ENCODE results near the gene RPL18. TPM values are rescaled to one million over a fixed set of nuclear protein-coding genes. Genes with fewer than 3 reads are reported as not detected.

Gene RPL18
- total RNA-seq, 1 experiment from 2014 or later = 1,736 TPM

DNA sequence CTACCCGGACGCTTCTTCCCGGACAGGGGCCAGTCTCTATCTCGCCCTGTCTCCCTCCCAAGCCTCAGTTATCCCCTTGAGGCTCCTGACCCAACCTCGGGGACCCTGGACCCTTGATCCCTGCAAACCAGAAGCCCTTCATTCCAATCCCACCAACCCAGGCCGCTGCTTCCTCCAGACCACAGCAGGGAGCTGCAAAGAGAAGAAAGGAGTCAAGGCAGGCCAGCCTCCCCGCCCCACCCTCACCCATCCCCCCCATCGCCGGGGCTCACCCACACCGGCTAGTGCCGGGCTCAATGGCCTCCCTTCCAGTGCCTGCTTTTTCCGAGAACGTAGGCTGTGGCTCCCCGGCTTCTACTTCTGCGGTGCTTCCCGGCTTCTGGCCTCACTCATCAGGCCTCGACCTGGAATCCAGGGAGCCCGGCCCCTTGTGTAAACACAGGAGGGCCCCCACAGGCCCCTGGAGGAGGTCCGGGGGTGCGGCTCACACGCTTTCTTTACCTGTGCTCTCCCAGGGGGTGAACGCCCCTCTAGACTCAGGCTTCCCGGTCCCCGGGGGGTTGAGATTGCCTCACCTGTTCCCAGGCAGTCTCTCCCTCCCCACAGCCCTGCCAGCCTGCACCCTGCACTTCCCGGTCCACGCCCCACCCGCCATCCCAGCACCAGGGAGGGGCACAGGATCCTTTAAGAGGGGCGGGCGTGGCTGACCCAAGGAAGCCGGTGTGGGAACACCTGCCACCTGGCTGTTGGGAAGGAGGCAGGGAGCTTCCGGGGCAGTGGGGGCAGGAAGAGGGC, 4.3 kb downstream of the RPL18 start, which contains the start of gene FAM83E:
TSS of gene FAM83E (minus strand) at position 641 of the 795 bp plus-strand sequence. CDS start 1,704 bp downstream, outside the sequence.
- peak within 1 kb of the TSS; percentile 87 for H3K4me3 Mint-ChIP-seq (ENCODE audit: unreplicated experiment)
- BruUV-seq (replicated peaks) = no TSS peak
- no peaks in the 10 kb centered on the region for H3K27me3 Mint-ChIP-seq (ENCODE audit: insufficient read depth, unreplicated experiment)
- TF ChIP-seq, protein P1, sequence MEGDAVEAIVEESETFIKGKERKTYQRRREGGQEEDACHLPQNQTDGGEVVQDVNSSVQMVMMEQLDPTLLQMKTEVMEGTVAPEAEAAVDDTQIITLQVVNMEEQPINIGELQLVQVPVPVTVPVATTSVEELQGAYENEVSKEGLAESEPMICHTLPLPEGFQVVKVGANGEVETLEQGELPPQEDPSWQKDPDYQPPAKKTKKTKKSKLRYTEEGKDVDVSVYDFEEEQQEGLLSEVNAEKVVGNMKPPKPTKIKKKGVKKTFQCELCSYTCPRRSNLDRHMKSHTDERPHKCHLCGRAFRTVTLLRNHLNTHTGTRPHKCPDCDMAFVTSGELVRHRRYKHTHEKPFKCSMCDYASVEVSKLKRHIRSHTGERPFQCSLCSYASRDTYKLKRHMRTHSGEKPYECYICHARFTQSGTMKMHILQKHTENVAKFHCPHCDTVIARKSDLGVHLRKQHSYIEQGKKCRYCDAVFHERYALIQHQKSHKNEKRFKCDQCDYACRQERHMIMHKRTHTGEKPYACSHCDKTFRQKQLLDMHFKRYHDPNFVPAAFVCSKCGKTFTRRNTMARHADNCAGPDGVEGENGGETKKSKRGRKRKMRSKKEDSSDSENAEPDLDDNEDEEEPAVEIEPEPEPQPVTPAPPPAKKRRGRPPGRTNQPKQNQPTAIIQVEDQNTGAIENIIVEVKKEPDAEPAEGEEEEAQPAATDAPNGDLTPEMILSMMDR (IDR thresholded peaks at IDR 0.05; ENCODE audit: unreplicated experiment) = no peak
- DNase-seq (ENCODE audit: unreplicated experiment) = peak; percentile 90
- H3K36me3 Mint-ChIP-seq (ENCODE audit: insufficient read depth, unreplicated experiment) = peaks cover 64% of the 10 kb centered on the region
- no peaks in the 10 kb centered on the region for H3K9me3 Mint-ChIP-seq (ENCODE audit: unreplicated experiment)
- H3K27ac Mint-ChIP-seq (ENCODE audit: low read depth, unreplicated experiment) = peak within 1 kb of the TSS; percentile 51
- POLR2A ChIA-PET = interaction anchor here (0.7 to 7.2 kb wide), 8 partner anchors 13 to 184 kb away, joined by 3 to 108 read pairs (median 3); no protein-coding TSS in a partner anchor
- H3K4me1 Mint-ChIP-seq (ENCODE audit: insufficient read depth, unreplicated experiment) = peaks cover 37% of the 10 kb centered on the region
- intact Hi-C loops (cut with micrococcal nuclease) = no loop called here
- CTCF ChIA-PET = no interaction called here

DNA sequence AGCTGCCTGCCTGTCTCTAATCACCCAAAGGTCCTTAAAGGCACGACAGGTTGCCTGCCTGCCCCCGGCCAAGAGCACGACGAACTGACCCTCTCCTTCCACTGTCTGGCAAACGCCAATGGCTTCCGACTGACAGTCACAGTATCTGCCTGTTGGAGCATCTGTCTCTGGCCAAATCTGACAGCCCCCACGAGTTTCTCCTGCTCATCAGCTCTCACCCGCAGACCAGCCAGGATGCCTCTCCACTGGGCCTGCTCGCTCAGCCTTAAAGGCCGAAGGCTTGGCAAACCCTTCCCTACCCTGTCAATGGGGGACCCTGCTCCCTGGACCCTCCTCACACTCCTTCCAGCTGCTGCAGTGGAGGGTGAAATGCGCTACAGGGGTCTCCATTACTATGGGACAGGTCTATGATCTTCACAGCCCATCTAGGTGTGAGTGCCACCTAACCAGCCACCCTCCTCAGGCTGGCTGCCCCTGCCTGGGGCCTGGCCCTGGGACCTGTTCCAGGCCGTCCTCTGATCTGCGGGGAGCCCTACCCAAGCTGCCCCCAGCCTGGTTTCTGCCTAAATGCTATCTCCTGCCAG, 5.0 kb downstream of the RPL18 start:
- ChIA-PET POLR2A (interaction anchor here (0.7 to 7.2 kb wide), 7 partner anchors 12 to 183 kb away, joined by 3 to 108 read pairs (median 3); no protein-coding TSS in a partner anchor), CTCF (no interaction called here)
- no TSS peak for BruUV-seq (replicated peaks)
- intact Hi-C loops (cut with micrococcal nuclease) = no loop called here
- Mint-ChIP-seq H3K36me3 (ENCODE audit: insufficient read depth, unreplicated experiment) (peaks cover 57% of the 10 kb centered on the region), H3K9me3 (ENCODE audit: unreplicated experiment) (no peaks in the 10 kb centered on the region), H3K4me1 (ENCODE audit: insufficient read depth, unreplicated experiment) (peaks cover 35% of the 10 kb centered on the region), H3K4me3 (ENCODE audit: unreplicated experiment) (peak overlapping the region; percentile 87), H3K27me3 (ENCODE audit: insufficient read depth, unreplicated experiment) (no peaks in the 10 kb centered on the region), H3K27ac (ENCODE audit: low read depth, unreplicated experiment) (no peak overlapping the region)
- no peak for DNase-seq (ENCODE audit: unreplicated experiment)
- TF ChIP-seq, protein P1 (IDR thresholded peaks at IDR 0.05; ENCODE audit: unreplicated experiment) = no peak

DNA sequence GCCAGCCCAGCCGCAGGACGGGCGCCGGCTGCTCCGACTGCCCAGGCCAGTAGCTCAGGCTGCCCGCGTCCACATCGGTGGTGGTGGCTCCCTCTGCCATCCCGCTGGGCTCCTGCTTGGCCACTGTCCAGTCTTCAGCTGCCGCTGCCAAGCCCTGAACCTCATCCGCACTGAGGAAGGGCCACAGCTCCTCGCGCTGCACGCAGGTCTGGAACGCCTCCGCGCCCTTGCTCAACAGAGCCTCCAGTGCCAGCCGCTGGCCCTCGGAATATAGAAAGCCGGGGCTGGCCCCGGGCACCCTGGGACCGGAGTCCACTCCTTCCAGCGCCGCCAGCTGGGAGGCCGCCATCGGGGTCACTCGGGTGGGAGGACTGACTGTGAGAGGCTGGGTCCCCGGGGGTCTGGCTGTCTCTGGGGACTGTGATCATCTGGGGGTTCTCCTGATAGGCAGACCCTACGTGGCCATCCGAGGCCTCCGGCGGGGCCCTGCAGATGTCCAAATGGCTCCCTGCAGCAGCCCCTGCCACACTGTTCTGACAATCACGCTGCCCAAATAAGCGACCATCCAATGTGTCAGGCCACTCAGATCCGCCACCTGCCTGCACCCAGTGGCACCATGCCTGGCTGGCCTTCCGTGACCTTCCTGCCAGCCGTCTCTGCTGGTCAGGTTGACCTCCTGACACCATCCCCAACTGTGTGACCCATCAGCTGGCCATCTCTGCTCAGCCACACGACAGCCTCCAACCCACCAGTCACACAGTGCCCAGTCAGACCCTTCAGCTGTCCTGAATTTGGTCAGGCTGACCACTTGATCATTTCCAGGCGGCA, 5.7 kb downstream of the RPL18 start:
- no peak overlapping the region for H3K4me3 Mint-ChIP-seq (ENCODE audit: unreplicated experiment)
- TF ChIP-seq, protein P1 (IDR thresholded peaks at IDR 0.05; ENCODE audit: unreplicated experiment) = no peak
- ChIA-PET CTCF (no interaction called here), POLR2A (interaction anchor here (0.7 to 7.2 kb wide), 5 partner anchors 12 to 144 kb away, joined by 3 to 108 read pairs (median 3); no protein-coding TSS in a partner anchor)
- peaks cover 50% of the 10 kb centered on the region for H3K36me3 Mint-ChIP-seq (ENCODE audit: insufficient read depth, unreplicated experiment)
- intact Hi-C loops (cut with micrococcal nuclease) = no loop called here
- H3K27ac Mint-ChIP-seq (ENCODE audit: low read depth, unreplicated experiment) = no peak overlapping the region
- H3K27me3 Mint-ChIP-seq (ENCODE audit: insufficient read depth, unreplicated experiment) = no peaks in the 10 kb centered on the region
- peaks cover 35% of the 10 kb centered on the region for H3K4me1 Mint-ChIP-seq (ENCODE audit: insufficient read depth, unreplicated experiment)
- peak; percentile 95 for DNase-seq (ENCODE audit: unreplicated experiment)
- no peaks in the 10 kb centered on the region for H3K9me3 Mint-ChIP-seq (ENCODE audit: unreplicated experiment)
- BruUV-seq (replicated peaks) = no TSS peak
